HK-2 (cell line): ENCODE measurements around the gene ABHD11.
"Not testable (repeated sequence)": the region's sequence is repeated elsewhere in the genome, so short reads cannot be mapped to it uniquely, and the experiment has no call there.

ENCODE experiments used
- DNase-seq: peaks from one replicate; pipeline ENCODE4 v3.0.0-alpha.2; 2018; ENCODE audit not compliant: unreplicated experiment

The ABHD11 gene, protein sequence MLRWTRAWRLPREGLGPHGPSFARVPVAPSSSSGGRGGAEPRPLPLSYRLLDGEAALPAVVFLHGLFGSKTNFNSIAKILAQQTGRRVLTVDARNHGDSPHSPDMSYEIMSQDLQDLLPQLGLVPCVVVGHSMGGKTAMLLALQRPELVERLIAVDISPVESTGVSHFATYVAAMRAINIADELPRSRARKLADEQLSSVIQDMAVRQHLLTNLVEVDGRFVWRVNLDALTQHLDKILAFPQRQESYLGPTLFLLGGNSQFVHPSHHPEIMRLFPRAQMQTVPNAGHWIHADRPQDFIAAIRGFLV

DNA sequence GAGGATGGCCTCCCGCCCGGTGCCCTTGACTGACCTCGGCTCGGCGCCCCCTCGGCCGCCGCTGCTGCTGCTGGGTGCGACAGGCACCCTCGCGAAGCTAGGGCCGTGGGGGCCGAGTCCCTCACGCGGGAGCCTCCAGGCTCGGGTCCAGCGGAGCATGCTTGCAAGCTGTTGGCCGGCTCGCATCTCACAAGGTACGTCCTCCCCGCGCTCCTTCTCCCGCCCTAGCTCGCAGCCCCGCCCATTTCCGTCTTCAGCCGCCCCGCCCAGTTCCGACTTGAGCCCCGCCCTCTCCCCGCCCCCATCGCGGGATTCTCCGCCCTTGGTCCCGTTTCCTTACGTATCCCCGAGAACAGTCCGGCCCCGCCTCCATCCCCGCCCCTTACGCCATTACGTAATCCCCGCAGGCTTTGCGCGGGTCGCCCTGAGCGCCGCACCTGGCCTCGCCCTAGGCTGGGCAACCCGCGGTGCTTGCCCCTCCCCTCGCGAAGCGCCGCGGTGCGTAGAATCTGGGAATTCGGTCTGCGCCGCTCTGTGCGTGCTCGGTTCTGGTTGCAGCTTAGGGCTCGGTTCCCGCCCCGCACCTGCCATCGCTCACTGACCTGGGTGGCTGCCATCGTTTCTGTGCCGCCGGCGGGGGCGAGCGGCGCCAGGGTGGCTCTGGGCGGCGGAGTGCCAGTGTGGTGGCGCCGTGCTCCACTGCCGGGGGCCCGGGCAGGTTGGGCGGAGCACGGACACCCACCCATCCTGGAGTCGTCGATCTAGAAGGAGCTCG lies at the start of gene ABHD11:
Gene ABHD11, minus strand, starts transcription at position 191 of the 775 bp plus-strand sequence. Its CDS starts 32 bp downstream, at position 159.
- DNase-seq, result peak; percentile 99

DNA sequence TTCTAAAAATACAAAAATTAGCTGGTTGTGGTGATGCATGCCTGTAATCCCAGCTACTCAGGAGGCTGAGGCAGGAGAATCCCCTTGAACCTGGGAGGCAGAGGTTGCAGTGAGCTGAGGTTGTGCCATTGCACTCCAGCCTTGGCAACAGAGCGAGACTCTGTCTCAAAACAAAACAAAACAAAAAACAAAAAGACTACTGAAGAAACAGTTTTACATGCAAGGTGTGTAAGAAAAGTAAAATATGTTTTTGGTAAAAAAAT lies 49.1 kb upstream of the ABHD11 start:
- DNase-seq, result not testable (repeated sequence)

DNA sequence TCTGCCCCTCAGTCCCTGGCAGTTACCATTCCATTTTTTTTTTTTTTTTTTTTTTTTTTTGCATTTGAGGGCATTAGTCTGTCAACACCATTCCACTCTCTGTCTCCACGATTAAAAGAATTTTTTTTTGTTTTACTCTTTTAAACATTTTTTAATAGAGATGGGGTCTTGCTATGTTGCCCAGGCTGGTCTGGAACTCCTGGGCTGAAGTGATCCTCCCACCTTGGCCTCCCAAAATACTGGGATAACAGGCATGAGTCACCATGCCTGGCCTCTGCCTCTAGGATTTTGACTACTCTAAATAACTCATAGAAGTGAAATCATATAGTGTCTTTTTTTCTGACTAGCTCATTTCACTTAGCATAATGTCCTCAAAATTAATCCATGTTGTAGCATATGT lies 48.0 kb upstream of the ABHD11 start:
- DNase-seq, result no peak

DNA sequence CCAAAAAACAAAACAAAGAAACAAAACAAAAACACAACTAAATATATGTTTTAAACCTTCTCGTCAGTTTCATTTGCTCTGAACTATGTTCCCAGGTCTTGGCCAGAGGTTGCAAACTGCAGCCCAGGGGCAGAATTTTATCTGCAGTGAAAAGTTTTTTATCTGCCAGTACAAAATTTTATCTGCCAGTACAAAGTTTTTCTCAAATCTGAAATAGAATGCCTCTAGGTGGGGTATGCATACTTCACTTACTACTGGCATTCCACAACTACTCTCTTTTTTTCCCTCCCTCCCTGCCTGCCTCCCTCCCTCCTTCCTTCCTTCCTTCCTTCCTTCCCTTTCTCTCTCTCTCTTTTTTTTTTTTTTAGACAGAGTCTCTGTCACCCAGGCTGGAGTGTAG lies 40.9 kb upstream of the ABHD11 start:
- no peak for DNase-seq

DNA sequence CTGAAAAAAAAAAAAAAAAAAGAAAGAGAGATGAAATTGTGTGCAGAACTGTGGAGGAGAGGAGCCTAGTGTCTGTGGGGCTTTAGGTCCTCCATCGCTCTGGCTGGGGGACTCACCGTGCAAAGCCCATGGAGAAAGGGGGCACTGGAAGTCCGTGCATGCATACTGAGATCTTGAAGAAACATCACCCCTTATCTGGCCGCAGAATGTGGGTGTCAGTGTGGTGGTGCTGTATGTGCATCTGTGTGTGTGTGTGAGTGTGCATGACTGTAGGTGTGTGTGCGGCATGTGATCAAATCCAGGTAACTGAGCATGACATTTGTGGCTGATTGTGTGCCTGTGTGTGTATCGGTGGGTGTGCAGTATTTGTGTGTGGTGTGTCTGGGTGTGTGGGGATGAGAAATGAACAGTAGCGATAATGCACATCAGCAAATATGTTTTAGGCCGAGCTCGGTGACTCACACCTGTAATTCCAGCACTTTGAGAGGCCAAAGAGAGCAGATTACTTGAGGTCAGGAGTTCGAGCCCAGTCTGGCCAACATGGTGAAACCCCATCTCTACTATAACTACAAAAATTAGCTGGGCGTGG lies 40.3 kb upstream of the ABHD11 start:
- DNase-seq, result no peak

DNA sequence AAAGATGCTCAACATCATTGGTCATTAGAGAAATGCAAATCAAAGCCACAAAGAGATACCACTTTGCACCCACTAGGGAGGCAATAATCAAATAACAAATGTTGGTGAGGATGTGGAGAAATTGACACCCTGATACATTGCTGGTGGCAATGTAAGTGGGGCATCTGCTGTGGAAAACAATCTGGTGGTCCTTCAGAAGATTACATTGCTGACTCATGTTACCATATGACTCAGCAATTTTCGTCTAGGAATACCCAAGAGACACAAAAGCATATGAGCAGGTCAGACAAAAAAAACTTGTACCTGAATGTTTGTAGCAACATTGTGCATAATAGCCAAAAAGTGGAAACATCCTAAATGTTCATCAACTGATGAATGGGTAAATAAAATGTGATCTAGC lies 36.3 kb upstream of the ABHD11 start:
- no peak for DNase-seq

DNA sequence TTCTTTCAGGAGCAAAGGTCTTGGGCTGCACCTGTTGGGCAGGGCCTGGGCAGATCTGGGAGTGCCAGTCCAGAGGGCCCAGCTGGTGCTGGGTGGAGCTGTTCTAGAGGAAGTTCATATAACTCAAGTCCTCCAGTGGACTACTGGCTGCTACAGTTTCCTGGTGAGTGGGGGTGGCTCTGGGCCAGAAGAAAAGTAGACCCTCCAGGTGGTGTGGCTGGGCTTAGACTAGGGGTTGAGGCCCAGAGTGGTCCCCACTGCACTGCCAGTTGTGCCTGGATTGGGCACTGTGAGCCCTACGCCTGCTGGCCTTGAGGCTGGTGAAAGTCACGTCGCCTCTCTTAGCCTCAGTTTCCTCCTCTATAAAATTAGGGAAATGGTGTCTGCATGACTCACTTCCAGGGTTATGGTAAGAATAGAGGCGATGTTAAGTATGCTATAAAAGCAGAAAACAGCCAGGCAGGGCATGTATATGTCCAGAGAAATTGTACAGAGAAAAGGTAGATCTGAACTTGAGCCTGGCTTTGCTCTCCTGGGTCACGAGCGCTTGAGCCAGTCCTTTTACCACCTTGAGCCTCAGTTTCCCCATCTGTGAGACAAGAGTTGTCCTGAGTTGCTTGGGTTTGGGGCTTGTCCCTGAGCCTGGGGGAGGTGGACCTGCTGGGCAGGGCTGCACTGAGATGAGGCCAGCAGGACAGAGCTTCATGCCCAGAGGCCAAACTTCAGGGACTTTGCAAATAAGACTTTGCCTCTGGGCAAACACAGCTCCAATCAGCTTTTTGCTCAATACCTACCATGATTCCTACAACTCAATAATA lies 35.3 kb upstream of the ABHD11 start:
- DNase-seq, result no peak

DNA sequence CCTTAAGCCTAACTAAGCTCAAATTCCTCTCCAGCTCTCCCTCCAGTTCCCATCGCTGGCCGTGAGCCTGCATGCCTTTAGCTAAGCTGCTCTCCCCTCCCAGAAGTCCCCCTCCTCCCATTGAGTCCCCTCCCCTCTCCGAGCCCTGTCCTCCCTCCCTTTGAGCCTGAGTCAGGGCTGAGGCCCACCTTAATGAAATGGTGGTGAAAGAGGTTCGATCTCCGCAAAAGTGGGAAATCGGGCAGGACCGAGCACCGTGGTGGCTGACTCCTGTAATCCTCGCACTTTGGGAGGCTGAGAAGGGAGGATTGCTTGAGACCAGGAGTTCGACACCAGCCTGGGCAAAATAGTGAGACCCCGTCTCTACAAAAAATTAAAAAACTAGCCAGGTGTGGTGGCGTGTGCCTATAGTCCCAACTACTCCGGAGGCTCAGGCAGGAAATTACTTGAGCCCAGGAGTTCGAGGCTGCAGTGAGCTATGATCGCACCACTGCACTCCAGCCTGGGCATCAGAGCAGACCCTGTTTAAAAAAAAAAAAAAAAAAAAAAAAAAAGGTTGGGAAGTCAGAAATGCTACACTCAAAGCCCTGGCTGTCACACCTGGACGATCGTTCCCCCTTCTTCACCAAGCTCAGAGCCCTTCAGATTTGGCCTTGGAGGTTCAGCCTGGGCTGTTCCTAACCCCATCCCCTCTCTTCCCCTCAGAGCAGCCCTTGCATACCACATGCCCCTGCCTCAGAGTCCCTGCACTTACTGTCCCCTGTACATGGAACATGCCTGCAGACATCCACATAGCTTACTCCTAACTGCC lies 32.5 kb upstream of the ABHD11 start:
- DNase-seq, result no peak

DNA sequence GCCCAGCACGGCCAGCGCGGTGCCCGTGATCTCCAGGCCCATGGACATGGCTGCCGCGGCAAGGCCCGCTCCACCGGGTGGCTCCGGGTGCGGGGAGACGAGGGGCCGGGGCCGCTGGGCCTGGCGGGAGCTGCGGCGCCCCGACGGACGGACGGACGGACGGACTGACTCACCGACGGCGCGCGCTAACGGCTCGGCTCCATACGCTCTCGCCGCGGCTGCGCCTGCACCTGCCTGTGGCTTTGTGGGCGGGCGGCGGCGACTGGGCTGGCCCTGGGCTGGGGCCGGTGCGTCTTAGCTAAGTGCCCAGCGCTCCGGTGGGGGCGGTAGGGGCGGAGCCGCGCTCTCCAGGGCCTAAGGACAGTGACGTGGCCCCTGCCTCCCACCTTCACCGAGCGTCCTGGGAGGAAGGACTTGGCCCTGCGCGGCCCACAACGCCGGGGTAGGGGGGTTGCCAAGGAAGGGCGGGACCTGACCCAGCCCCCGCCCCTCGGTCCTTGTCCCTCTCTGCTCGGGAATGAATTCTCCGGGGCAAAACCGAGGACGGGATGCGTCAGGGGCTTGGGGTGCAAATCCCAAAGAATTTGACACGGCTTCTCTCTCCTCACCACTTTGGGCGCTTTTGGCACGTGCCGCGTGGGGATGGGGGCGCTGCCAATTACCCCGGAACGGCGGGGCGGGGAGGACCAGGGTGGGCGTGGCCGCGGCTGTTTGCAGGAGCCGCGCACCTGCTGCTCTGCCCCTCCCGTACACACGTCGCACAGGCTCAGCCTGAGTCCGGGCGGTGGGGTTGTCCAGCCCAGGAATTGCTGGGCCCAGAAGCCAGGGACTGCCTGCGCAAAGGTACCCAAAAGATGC lies 31.6 kb upstream of the ABHD11 start, which contains the start of gene CLDN3:
Gene CLDN3, minus strand, starts transcription at position 269 of the 858 bp plus-strand sequence. Its CDS starts 221 bp downstream, at position 48.
- DNase-seq, result peak; percentile 58

DNA sequence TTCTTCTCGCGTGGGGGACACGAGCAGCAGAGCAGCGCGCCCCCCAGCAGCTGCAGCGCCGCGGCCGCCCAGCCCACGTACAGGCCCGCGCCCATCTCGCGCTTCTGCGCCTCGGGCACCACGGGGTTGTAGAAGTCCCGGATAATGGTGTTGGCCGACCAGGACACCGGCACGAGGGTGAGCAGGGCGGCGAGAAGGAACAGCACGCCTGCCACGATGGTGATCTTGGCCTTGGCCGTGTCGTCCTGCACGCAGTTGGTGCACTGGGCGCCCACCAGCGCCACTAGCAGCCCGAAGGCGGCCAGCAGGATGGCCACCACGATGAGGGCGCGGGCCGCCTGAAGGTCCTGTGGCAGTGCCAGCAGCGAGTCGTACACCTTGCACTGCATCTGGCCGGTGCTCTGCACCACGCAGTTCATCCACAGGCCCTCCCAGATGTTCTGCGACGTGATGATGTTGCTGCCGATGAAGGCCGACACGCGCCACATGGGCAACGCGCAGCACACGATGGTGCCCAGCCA lies 30.9 kb upstream of the ABHD11 start:
- no peak for DNase-seq

DNA sequence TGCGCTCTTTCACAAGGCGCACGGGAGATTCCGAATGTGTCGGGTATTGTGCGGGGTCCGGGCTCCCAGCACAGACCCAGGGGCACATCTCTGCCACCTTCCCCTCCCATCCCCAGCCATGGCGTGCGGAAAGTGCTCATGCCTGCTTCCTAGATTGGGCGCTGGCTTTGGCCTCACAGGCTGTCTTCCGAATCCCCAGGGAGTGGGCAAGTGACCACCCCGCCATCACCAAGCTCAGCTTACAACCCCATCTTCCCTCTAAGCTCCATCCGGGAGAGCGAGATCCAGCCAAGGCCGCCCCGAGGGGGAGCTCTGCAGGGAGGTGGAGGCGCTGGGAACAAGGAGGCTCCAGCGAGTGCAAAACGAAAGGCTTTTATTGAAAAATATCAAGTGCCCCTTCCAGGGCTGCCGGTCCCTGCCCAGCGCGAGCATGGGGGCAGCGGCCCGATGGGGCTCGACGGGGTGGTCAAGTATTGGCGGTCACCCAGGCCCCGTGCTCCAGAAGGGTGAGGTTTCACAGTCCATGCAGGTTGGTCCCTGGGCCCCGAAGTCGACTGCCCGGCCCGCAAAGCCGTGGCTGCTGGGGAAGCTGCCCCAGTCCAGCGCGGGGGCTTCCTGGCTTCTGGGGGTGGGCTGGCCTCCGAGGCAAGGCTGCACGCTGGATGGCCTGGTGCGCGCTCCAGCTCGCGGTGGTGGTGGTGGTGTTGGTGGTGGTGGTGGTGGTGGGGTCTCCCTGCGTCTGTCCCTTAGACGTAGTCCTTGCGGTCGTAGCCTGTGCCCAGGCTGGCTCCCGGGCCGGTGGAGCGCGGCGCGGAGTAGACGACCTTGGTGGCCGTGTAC lies 30.3 kb upstream of the ABHD11 start:
- no peak for DNase-seq

DNA sequence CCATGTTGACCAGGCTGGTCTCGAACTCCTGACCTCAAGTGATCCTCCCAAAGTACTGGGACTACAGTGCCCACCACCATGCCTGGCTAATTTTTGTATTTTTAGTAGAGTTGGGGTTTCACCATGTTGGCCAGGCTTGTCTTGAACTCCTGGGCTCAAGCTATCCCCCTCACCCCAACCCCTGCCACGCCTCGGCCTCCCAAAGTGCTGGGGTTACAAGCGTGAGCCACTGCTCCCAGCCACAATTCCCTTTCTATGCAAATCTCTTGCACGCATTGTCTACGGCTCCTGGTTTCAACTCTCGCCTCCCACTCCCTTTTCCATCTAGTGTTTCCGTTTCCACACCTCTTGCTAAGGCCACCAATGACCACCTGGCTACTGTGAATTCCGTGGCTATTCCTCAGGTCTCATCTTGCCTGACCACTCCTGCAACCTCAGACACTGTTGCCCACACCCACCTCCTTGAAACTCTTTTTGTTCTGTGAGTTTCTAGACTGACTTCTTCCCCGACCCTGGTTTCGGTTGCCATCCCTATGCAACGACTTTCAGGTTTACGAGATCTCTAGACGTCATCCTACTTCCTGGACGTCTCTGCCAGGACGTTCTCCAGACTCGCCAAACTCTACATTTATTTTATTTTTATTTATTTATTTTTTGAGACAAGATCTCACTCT lies 28.1 kb upstream of the ABHD11 start:
- no peak for DNase-seq

DNA sequence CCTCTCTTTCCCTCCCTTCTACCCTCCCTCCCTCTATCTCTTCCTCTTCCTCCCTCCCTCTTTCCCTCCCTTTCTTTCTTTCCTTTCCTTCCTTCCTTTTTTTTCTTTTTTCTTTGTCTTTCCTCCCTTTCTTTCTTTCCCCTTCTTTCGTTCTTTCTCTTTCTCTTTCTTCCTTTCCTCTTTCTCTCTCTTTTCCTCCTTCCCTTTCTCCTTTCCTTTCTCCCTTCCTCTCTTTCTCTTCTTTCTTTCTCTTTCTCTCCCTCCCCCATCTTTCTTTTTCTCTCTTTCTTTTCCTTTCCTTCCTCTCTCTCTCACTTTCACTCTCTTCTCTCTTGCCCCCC lies 24.0 kb upstream of the ABHD11 start:
- no peak for DNase-seq

DNA sequence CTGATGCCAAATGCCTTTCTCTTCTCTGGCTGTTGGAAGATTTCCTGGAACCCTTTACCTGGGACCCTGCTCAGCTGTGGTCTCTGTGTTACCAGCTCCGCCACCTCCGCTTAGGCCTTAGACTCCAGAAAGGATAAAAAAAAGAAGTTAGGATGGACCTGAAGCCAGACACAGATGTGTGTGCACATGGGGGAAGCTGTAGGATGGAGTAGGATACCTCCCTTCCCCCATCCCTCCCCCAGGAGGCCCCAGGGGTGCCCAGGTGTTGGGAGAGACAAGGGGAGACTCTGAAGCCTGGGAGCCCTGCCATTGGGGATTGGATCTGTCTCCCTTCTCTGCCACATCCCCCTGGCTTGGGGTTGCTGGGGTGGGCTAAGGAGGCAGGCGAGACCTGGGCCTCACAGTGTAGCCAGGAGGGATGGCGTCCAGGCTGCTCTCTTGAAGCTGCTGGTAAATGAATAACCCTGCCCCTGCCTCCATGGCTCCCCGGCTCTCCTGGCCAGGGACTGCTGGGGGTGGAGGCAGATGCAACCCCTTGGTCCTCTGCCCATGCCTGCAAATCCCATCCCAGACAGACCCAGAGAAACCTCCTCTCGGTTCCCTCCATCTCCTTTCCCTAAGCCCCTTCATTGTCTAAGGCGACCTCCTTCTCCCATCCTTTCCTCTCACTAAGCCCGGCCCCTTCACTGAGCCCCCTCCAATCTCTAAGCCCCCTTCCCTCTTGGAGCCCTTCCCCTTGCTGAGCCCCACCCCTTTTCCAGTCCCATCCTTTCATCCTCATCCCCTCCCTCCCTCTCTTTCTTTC lies 23.5 kb upstream of the ABHD11 start:
- no peak for DNase-seq

DNA sequence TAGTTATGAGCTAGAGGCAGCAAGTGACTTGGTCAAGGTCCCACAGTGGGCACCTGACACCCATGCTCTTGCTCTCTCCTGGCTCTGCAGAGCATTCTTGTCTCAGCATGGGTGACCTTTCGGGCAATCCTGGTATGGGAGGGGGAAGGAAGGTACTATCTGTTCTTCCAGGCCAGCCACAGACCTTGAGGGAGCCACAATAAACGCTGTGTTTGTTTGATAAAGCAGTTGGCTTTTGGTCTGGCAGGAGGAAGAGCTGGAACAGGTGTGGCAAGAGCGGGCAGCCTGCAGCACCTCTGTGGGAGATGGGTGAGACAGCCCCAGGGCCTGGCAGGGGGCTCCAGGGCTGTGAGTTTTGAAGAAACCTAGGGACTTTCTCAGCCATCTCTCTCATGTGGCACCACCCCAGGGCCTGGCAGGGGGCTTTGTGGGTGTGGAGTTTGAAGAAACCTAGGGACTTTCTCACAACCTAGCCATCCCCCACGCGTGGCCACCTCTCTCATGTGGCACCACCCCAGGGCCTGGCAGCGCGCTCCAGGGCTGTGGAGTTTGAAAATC lies 20.1 kb upstream of the ABHD11 start:
- no peak for DNase-seq

DNA sequence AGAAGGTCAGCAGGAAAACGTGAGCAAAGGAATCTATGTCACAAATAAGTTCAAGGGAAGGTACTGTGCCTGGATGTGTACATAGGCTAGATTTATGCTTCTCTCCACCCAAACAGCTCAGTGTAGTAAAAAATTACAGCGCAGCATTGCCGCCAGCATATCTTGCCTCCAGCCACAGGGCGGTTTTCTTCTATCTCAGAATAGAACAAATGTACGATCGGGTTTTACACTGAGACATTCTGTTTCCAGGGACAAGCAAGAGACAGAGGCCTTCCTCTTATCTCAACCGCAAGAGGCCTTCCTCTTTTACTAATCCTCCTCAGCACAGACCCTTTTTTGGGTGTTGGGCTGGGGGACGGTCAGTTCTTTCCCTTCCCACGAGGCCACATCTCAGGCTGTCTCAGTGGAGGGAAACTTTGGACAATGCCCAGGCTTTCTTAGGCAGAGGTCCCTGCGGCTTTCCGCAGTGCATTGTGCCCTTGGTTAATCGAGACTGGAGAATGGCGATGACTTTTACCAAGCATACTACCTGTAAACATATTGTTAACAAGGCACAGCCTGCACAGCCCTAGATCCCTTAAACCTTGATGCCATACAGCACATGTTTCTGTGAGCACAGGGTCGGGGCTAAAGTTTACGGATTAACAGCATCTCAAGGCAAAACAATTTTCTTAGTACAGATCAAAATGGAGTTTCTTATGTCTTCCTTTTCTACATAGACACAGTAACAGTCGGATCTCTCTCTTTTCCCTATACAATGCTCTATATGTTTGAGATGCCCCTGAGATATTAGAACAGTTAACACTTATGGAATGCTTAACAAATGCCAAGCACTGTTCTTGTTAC lies 11.6 kb upstream of the ABHD11 start:
- no peak for DNase-seq

DNA sequence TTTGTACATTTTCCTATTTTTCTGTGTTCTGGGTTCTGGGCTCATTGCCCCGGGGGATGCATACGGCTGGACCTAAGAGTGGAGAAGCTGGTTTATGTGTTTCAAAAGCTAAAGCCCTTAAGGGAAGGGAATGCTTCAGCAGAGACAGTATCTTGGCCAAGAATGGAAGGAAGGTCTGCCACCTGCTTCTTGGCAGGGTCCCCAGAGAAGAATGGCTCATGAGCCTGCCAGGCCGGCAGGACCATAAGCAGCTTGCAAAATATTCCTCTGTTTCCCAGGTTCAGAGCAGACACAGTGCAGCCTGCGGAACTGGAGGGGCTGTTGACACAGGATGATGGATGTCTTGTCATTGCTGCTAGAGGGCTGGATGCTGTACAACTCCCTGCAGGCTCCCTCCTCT lies 7.8 kb upstream of the ABHD11 start:
- DNase-seq, result no peak
